Measurements from ENCODE around the gene TMEM120A.

Gene TMEM120A

DNA sequence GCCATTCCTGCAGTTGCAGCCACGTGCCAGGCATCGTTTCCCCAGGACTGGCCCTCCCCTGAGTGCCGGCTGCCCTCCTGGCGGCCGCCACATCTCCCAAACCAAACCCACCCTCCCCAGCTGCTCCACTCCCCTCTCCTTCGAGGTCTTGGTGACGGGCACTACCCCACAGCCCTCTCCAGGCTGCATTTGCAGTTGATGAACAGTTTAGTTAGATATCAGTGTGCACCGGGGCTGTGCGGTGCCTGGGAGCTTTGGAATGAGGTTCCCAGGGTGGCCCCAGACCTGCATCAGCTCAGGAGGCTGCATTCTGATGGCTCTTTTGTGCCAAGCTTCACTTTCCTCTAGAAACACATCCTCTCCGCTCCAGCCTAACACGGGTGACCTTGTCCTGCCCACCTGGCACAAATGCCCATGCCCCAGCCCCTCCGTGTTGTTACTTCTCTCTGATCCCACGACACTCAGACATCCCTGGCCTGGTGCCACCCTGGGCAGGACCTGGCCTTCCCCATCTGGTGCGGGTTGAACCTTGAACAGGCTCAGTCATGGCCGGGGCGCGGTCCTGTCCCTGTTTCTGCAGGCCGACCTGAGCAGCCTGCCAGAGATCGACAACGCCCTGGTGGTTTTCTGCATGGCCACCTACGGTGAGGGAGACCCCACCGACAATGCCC, 14.5 kb downstream of the TMEM120A start:
- no peak overlapping the region for H3K27ac Mint-ChIP-seq
- H3K4me1 Mint-ChIP-seq (ENCODE audit: low read depth) = no peaks in the 10 kb centered on the region
- H3K4me3 Mint-ChIP-seq = no peak overlapping the region
- H3K9me3 Mint-ChIP-seq = no peaks in the 10 kb centered on the region
- H3K27me3 Mint-ChIP-seq = no peaks in the 10 kb centered on the region
- peaks cover 4% of the 10 kb centered on the region for H3K36me3 Mint-ChIP-seq (ENCODE audit: low read depth)

DNA sequence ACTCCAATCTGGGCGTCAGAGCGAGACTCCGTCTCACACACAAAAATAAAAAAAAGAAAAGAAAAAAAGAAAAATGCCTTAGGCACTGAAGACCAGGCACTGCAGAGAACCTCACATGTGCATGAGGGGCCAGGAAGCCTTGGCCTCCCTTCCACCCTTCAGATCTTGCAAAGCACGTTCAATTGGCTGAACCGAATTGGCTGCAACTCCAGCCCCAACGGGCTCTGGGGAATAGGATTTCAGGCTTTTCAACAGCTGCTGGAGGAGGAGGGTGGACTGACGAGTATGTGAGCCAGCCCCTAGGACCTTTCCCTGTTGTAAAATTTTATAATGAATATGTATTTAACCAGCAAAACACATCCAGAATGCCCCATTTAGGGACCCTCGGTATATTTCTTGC, 16.7 kb downstream of the TMEM120A start:
- no peak overlapping the region for H3K4me3 Mint-ChIP-seq
- H3K27ac Mint-ChIP-seq = no peak overlapping the region
- H3K4me1 Mint-ChIP-seq (ENCODE audit: low read depth) = no peaks in the 10 kb centered on the region
- peaks cover 11% of the 10 kb centered on the region for H3K36me3 Mint-ChIP-seq (ENCODE audit: low read depth)
- H3K27me3 Mint-ChIP-seq = no peaks in the 10 kb centered on the region
- no peaks in the 10 kb centered on the region for H3K9me3 Mint-ChIP-seq

DNA sequence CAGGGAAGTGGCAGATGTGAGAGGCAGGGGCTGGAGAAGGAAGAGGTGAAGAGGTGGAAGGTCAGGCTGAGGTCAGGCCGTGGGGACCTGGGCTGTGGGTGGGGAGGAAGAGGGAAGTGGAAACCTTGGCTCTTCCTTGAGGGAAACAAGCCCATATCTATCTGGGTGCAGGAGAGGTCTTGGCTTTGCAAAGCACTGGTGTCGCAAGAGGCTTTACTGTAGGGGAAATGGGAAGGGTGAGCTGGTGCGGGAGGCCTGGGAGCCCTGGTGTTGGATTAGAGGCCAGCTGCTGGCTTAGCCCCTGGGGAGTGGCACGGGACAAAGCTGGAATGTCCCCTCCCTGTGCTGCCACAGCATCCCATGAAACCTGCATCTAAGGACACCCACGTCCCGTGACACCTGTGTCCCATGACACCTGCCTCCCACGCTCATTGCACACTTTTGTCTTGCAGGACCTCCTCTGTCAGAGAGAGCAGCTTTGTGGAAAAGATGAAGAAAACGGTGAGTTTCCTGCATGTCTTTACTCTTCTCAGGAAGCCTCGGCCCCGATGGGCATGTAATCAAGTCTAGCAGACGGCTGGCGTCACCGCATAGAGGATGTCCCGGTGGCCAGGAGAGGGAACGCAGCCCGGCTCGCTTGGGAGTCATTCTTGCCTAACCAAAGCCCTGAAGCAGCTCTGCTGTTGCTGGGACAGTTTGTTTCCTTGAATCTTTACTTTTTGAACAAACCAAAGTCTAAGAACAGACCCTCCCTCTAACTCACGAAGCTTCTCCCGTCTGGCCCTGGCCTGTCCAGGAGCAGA, 22.2 kb downstream of the TMEM120A start:
- Mint-ChIP-seq H3K27me3 (no peaks in the 10 kb centered on the region), H3K4me3 (no peak overlapping the region), H3K36me3 (ENCODE audit: low read depth) (peaks cover 11% of the 10 kb centered on the region), H3K9me3 (no peaks in the 10 kb centered on the region), H3K27ac (no peak overlapping the region), H3K4me1 (ENCODE audit: low read depth) (no peaks in the 10 kb centered on the region)

DNA sequence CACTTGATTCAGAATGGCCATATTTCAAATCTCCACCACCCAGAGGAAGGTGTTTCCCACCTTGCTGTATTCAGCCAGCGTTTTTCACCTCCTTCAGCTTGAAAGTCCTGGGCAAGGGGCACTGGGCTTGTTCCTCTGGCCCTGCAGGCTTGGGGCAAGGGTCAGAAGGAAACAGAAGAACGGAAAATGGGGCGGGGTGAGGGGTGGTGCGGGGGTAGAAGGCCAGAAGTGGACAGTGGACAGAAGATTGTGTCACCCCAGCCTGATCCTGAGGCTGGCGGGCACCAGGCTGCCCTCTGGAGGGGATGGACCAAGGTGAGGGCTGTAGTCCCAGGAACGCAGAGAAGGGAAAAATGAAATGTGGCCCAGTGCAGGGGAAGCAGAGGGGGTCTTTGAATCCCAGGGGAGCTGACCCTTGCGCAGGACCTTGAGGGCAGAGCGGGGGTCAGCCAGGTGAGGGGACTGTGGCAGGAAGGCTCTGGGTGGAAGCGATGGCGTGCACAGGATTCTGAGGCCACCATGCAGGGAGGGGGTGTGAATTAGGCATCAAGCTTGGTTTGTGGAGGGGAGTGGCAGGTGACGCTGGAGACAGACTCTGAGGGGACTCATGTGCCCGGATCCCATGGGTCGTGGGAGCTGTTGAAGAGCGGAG, 23.0 kb downstream of the TMEM120A start:
- H3K27ac Mint-ChIP-seq = no peak overlapping the region
- H3K4me3 Mint-ChIP-seq = no peak overlapping the region
- no peaks in the 10 kb centered on the region for H3K4me1 Mint-ChIP-seq (ENCODE audit: low read depth)
- H3K36me3 Mint-ChIP-seq (ENCODE audit: low read depth) = peaks cover 11% of the 10 kb centered on the region
- no peaks in the 10 kb centered on the region for H3K27me3 Mint-ChIP-seq
- H3K9me3 Mint-ChIP-seq = no peaks in the 10 kb centered on the region

DNA sequence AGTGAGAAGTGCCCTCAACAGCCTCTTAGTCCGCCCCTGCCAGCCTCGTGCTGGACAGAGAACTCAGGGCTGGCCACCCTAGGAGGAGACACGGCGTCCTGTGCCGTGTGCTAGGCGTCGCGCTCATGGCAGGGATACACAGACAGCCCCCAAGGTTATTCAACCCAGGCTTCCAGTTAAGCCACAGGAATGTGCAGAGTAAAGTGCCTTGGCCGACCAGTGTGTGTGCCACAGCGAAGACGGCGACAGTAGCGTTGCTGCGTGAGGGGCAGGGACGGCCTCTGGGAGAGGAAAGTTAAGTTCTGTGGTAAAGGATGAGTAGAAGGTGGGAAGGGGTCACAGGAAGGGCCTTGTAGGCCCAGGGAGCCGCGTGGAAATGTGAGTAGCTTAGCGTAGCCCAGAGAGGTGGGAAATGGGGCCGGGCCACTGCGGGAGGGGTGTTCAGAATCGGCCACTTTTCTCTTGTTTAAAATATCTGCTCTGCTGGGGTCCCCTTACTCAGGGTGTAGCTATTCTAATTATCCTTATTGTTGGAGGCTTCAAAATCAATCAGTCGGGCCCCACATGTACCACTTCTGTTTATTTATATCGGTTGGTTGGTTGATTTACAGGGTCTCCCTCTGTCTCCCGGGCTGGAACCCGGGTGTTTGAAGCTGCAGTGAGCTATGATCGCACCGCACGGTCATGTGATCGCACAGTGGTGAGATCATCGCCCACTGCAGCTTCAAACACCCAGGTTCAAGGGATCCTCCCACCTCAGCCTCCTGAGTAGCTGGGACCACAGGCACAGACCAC, 24.5 kb downstream of the TMEM120A start:
- Mint-ChIP-seq H3K27ac (no peak overlapping the region), H3K27me3 (no peaks in the 10 kb centered on the region), H3K4me1 (ENCODE audit: low read depth) (no peaks in the 10 kb centered on the region), H3K4me3 (no peak overlapping the region), H3K36me3 (ENCODE audit: low read depth) (peaks cover 11% of the 10 kb centered on the region), H3K9me3 (no peaks in the 10 kb centered on the region)

DNA sequence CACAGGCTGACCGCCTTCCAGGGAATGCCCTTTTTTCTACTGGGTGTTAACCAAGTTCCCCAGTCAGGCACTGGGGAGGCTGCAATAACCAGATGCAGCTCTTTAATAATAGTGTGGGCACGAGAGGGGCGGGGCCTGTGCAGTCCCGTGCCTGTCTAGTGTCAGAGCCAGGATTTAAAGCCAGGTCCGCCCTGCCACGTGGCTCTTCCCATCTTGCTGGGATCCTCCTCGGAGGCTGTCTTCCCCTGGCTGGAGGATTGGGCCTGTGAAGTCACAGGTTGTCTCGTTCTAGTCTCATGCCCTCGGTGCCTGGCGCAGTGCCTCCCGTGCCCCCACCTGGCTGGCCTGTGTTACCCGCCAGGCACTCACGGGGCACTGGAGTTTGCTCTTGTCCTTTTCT, 25.2 kb downstream of the TMEM120A start:
- Mint-ChIP-seq H3K4me3 (no peak overlapping the region), H3K27me3 (no peaks in the 10 kb centered on the region), H3K4me1 (ENCODE audit: low read depth) (no peaks in the 10 kb centered on the region), H3K36me3 (ENCODE audit: low read depth) (peaks cover 10% of the 10 kb centered on the region), H3K27ac (no peak overlapping the region), H3K9me3 (no peaks in the 10 kb centered on the region)

DNA sequence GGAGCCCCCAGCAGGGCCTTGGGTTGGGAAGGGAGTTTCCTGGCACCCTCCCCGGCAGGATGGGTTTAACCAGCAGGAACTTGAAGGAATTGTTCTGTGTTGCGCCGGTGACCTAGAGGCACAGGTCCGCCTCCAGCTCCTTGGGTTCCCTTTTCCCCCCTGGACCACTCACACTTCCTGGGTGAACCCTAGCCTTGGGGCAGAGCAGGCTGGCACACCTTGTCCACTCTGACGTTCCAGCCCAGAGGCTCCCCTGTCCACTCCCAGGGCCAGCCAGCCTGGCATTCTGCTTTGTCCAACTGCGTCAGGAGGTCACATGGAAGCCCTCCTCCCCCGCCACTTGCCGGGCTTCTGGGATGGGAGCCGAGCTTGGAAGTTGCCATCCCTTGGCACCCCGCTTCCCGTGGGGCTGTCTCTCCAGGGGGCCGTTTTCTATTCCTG, 25.8 kb downstream of the TMEM120A start:
- Mint-ChIP-seq H3K4me1 (ENCODE audit: low read depth) (no peaks in the 10 kb centered on the region), H3K36me3 (ENCODE audit: low read depth) (peaks cover 4% of the 10 kb centered on the region), H3K9me3 (no peaks in the 10 kb centered on the region), H3K27me3 (no peaks in the 10 kb centered on the region), H3K27ac (no peak overlapping the region), H3K4me3 (no peak overlapping the region)

DNA sequence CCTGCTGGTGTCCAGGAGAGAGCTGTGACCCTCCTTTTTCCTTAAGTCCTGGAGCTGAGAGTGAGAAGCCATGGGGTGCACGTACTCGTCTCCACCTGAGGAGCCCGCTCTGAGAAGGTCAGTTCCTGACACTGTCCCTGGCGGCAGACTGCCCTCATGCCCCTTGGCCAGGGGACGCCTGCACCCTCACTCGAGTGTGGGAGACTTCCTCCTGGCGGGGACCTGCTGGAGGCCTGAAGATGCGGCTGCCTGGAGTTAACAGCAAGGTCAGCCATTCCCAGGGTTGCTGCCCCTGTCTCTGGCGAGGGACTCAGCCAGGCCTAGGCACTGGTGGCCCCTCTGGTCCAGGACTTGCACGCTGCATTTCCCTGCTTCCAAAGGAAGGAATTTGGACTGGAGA, 26.4 kb downstream of the TMEM120A start:
- H3K27me3 Mint-ChIP-seq = no peaks in the 10 kb centered on the region
- H3K27ac Mint-ChIP-seq = no peak overlapping the region
- peaks cover 4% of the 10 kb centered on the region for H3K36me3 Mint-ChIP-seq (ENCODE audit: low read depth)
- H3K4me3 Mint-ChIP-seq = no peak overlapping the region
- no peaks in the 10 kb centered on the region for H3K4me1 Mint-ChIP-seq (ENCODE audit: low read depth)
- H3K9me3 Mint-ChIP-seq = no peaks in the 10 kb centered on the region

DNA sequence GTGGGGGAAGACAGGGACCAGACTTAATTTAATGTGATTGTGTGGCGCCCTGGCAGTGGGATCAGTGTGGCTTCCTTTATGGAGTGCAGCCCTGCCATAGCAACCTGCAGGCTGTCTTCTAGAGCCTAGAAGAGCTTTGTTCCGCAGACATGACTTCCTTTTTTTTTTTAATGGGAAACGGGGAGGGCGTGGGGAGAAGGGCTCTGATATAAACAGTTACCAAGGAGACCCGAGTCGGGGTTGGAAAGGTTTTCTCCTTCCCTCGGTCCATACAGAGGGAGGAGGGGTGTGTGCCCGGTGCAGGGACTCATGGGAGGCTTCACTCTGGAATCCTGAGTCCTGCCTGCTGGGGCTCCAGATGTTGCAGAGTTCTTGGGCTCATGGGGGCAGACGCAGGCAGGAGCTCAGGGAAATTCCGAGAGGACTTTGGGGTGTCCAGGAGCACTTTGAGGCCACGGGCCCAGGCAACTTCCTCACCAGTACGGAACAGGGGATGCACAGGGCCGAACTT, 26.9 kb downstream of the TMEM120A start:
- Mint-ChIP-seq H3K9me3 (no peaks in the 10 kb centered on the region), H3K27ac (no peak overlapping the region), H3K4me1 (ENCODE audit: low read depth) (no peaks in the 10 kb centered on the region), H3K27me3 (no peaks in the 10 kb centered on the region), H3K4me3 (no peak overlapping the region), H3K36me3 (ENCODE audit: low read depth) (peaks cover 9% of the 10 kb centered on the region)

DNA sequence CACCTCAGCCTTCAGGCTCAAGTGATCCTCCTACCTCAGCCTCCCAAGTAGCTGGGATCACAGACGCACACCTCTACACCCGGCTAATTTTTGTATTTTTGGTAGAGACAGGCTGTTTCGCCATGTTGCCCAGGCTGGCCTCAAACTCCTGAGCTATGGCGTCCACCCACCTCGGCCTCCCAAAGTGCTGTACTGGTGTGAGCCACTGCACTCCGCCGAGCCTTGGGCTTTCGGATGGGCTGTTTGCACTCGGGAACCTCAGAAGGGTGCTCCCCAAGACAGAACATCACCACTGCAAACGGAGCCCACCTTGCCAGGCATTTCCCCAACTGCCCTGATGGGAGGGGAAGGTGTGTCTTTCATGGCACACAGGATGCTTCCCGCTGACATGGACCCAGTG, 27.3 kb downstream of the TMEM120A start:
- no peak overlapping the region for H3K4me3 Mint-ChIP-seq
- H3K9me3 Mint-ChIP-seq = no peaks in the 10 kb centered on the region
- H3K4me1 Mint-ChIP-seq (ENCODE audit: low read depth) = no peaks in the 10 kb centered on the region
- peaks cover 7% of the 10 kb centered on the region for H3K36me3 Mint-ChIP-seq (ENCODE audit: low read depth)
- no peaks in the 10 kb centered on the region for H3K27me3 Mint-ChIP-seq
- H3K27ac Mint-ChIP-seq = no peak overlapping the region

DNA sequence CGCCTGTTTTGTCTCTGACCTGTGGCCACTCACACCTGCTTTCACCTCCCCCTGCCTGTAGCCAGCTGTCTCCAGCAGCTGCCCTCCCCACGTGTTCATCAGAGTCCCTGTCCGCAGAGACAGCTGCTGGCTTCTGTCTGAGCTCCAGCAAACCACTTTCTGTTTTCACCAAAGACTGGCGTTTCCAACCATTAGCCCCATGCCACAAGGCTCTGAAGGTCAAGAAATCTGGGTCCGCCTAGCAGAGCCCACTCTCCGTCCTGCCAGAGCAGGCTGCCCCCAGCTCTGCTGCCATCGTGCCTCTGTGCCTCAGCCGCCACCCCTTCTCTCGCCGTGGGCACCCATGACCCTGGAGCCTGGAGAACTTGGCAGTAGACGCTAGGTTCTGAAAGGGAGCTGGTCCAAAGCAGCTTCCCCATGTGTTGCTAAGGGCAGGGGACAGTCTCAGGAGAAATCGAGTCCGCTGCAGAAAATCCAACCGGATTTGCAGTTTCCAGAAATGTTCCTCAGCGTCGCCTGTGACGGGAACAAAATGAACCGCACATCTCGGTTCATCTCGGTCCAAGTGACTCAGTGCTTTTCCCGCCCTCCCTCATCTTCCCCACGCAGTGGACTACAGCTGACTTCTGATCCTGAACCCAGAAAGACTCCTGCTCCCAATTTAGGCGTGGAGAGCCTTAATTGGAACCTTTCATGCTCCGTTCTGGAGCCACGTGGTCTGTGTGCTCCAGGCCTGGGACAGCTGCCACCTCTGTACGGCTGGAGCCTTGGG, 28.0 kb downstream of the TMEM120A start:
- H3K9me3 Mint-ChIP-seq = no peaks in the 10 kb centered on the region
- H3K4me1 Mint-ChIP-seq (ENCODE audit: low read depth) = no peaks in the 10 kb centered on the region
- H3K27ac Mint-ChIP-seq = no peak overlapping the region
- no peaks in the 10 kb centered on the region for H3K27me3 Mint-ChIP-seq
- H3K4me3 Mint-ChIP-seq = no peak overlapping the region
- H3K36me3 Mint-ChIP-seq (ENCODE audit: low read depth) = peaks cover 7% of the 10 kb centered on the region

DNA sequence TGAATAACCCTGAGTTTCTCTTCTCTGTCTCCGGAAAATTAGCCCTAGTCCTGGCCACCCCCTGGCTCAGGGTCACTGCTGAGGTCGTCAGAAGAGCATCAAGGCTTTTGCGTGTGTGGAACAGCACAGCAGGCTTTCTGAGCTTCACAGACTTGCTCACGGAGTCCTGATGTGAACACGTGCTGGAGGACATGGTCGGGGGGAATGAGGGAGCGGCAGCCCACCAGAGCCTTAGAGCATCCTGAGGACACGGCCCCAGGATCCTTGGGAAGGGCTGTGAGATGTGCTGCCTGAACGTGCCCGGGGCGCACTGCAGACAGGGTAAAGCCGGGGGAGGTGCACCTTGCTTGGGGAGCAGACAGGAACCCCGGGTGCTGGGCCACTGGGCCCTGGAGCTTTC, 28.8 kb downstream of the TMEM120A start:
- Mint-ChIP-seq H3K27me3 (no peaks in the 10 kb centered on the region), H3K4me1 (ENCODE audit: low read depth) (no peaks in the 10 kb centered on the region), H3K4me3 (no peak overlapping the region), H3K27ac (no peak overlapping the region), H3K36me3 (ENCODE audit: low read depth) (peaks cover 7% of the 10 kb centered on the region), H3K9me3 (no peaks in the 10 kb centered on the region)

DNA sequence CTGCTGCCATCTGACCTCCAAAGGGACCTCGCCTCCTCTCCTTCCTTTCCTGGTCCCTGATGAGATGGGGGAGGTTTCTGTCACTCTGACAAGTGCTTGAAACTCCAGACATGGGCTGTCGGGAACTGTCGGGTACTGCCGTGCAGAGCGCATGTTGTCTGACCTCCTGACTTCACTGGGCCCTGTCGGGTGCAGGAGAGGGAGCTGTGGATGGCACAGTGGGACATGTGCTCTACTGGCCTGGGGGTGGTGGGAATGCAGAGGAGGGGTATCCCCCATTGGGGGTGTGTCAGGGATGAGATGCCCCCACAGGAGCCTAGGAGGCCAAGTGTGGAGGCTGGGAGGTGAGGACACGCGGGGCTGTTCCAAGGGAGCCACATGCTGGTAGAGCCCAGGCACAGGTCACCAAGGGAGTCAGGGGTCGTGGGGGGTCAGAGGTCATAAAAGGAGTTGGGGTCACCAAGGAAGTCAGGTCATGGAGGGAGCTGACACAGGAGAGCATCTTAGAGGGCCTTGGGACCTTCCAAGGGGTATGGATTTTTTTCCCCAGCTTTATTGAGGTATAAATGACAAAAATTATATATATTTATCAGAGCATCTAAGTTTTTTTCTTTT, 30.9 kb downstream of the TMEM120A start:
- H3K36me3 Mint-ChIP-seq (ENCODE audit: low read depth) = peaks cover 7% of the 10 kb centered on the region
- no peak overlapping the region for H3K4me3 Mint-ChIP-seq
- no peaks in the 10 kb centered on the region for H3K27me3 Mint-ChIP-seq
- no peaks in the 10 kb centered on the region for H3K4me1 Mint-ChIP-seq (ENCODE audit: low read depth)
- H3K27ac Mint-ChIP-seq = no peak overlapping the region
- H3K9me3 Mint-ChIP-seq = no peaks in the 10 kb centered on the region

All from stimulated activated naive CD8-positive, alpha-beta T cell treated with anti-CD3 and anti-CD28 coated beads, Interleukin-15, Interleukin-2, amounts not matched to agents 100 ng/mL and 50 ng/mL, for 24 hours (primary cell).